GM21737 (cell line): ENCODE results near the gene LCN1.

Experiments used
- ATAC-seq: cut with Tn5 transposase; IDR thresholded peaks from one replicate; pipeline ENCODE4 v1.9.1; 2021; ENCODE audit warnings: mild to moderate bottlenecking, moderate library complexity; ENCODE audit not compliant: unreplicated experiment

Gene LCN1

DNA sequence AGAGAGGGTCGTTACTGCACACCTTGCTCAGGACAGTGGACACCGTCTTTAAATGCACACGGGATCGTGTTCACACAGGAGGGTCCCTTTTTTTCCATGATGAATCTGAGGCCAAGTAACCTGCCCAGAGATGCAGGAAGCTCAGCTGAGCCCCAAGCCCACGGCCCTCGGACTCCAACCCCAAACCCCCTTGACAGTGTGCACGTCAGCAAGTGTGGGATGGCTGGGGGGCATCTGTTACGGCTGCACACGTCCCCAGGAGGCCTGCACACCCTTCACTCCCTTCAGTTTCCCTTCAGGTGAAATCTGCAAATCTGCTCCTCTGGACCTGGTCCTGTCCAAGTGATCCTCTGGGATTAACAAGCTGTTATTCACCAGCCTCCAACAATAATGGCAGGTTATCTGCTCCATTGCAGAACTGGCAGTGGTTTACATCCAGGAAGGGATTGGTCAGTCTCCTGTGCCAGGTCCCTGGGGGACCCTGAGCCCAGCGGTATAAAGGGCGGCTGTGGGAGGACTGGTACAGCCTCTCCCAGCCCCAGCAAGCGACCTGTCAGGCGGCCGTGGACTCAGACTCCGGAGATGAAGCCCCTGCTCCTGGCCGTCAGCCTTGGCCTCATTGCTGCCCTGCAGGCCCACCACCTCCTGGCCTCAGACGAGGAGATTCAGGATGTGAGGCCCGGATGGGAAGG is at the start of gene LCN1:
TSS of gene LCN1 (plus strand) at position 525 of the 692 bp plus-strand sequence. CDS start at position 583, 58 bp downstream.
- ATAC-seq, result no peak

- ATAC-seq, result no peak
Observed at GRCh38 chr9:135471791-135472640, 49.2 kb upstream of the LCN1 start.

DNA sequence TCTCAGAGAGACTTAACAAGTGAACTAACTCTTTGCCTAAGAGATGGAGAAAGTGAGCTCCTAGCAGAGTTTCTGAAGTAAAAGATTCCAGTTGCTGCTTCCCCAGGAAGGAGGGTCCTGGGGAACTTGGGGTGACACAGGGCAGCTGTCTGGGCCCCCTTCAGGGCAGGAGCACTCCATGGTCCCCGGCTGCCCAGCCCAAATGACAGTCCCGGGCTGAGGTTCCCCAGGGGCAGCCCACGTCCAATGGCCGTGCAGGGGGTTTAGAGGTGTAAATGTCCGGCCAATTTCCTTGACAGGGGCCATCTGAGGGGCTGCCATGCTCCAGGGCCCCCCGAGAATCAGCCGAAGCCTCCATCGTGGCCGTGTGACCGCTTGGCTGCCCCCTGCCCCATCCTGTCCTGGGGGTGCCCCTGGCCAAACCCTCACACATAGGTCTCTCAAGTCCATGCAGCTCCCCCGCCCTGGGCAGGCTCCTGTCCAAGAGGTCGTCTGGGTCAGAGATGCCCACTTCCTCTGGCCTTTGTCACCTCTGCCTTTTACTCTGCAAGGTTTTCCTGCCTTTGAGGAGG is 47.2 kb upstream of the LCN1 start:
- ATAC-seq, result no peak

DNA sequence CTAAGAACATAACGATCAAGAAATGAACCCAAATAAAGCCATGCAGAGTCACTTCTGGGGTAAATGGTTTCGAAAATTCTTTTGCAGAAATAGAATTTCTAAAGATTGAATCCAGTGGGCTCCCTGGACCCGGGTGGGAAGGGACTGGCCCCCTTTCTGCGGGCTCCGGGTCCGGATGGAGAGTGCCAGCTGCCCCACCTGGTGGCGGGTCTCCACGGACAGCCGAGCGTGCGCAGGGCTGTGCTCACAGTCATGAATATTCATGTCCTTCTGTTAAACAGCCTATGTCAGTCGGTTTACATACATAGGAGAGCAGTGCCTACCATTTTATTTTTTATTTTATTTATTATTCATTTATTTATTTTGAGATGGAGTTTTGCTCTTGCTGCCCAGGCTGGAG is 46.3 kb upstream of the LCN1 start:
- no peak for ATAC-seq

DNA sequence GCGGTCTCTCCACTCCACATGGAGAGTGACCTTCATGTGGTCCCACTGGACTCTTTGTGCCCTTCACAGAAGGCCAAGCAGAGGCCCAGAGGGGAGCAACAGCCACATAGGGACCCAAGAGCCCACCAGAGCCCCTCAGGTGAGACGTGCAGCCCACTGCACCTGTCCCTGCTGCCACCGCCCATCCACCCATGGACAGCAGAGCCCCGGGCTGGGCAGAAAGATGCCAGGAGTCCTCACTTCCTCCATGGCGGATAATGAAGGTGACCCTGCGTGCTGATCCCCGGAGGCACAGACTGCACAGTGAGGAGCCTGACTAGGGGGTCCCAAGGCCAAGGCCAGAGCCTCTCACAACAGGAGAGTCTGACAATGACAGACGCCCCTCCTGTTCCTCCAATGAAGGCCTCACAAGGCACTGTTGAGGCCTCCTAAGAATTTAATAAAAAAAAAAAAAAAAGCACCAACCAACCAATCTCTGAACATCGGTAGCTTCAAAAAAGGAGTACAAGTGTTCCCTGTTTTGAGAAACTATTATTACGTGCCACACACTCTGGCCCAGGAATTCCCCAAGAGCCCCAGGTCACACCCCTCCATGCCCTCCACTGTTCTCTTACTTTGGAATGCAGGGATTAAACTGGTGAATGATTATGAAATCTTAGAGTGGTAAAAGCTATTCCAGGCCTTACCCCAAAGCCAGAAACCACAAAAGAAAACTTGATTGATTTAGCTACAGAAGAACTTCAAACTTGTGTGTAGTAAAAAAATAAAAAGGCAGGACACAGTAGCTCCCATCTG is 44.5 kb upstream of the LCN1 start:
- no peak for ATAC-seq

DNA sequence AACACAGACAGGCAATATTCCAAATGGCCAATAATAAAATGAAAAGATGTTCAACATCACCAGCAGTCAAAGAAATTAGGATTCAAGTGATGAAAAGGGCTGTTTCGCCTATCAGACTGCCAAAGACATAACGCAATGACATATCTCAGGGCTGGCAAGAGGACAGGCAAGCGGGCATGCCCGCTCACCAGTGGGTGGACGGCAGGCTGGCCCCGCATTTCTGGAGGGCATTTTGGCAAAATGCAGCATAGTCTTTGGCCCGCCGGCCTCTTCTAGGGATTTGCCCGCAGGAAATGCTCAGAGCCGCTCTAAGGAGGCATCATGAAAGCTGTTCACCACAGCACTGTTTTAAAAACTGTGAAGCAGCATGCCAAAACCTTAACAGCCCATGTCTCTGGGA is 43.0 kb upstream of the LCN1 start:
- no peak for ATAC-seq

- no peak for ATAC-seq
Observed at GRCh38 chr9:135478829-135479468, 42.3 kb upstream of the LCN1 start.

DNA sequence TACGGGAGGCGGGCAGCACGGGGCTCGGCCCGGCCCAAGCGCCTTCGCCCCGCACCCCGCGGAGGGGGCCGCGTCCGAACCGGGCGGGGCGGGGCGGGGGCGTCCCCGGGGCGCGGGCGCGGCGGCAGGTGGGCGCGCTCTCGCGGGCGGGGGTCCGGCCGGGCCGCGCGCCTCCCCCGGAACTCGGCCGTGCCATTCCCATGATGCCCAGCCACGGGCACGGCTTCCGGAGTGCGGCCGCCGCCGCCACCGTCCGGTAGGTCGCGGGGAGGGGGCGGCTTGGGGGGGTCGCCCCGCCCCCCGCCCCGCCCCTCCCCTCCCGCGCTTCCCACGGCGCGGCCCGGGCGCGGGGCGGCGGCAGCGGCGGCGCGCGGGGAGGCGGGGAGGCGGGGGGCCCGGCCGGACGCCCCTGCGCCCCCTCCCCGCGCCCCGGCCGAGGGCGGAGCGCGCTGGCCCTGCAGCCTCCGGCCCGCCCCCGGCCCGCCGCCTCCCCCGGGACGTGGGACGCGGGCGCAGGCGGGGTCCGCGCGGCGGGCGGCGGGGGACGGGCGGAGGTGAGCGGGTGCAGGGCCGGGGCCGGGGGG is 41.7 kb upstream of the LCN1 start, which contains the start of gene PPP1R26:
TSS of gene PPP1R26 (plus strand) at position 314 of the 584 bp plus-strand sequence. CDS start 4,729 bp downstream, outside the sequence.
- ATAC-seq, result no peak

- no peak for ATAC-seq
Observed at GRCh38 chr9:135480071-135480939, 40.9 kb upstream of the LCN1 start.

GRCh38 chr9:135480940-135481310 is 40.3 kb upstream of the LCN1 start:
- no peak for ATAC-seq

DNA sequence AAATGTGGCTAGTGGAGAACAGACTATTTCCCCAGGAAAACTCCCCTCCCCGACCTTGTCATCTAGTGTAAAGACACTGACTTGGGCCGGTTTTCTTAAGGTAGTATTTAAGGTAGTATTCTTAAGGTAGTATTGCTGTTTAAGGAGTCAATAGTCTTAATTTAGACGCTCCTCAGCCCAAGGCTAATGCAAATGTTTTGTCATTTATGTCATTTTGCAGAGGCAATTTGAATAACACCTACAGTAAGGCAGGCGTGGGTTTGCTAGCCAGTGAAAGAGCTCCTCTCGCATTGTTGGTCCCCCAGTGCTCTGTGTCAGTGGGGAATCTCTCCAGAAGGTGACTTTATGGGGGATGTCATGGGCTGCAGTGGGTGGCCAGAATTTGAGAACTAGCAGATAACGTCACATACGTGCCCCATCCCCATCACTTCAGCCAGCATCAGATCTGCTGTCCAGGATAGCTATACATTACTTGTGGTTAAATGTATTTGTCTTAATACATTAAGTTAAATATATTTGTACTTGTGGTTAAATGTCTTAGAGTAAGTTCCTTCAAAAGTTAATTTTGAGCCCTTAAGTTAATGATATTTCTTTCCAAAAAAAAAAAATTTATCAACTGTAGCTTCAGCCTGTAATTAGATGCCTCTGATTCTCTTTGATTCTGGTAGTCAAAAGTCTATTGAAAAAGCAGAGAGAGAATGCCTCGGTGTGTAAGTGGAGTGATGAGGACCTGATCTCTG is 39.1 kb upstream of the LCN1 start:
- no peak for ATAC-seq

DNA sequence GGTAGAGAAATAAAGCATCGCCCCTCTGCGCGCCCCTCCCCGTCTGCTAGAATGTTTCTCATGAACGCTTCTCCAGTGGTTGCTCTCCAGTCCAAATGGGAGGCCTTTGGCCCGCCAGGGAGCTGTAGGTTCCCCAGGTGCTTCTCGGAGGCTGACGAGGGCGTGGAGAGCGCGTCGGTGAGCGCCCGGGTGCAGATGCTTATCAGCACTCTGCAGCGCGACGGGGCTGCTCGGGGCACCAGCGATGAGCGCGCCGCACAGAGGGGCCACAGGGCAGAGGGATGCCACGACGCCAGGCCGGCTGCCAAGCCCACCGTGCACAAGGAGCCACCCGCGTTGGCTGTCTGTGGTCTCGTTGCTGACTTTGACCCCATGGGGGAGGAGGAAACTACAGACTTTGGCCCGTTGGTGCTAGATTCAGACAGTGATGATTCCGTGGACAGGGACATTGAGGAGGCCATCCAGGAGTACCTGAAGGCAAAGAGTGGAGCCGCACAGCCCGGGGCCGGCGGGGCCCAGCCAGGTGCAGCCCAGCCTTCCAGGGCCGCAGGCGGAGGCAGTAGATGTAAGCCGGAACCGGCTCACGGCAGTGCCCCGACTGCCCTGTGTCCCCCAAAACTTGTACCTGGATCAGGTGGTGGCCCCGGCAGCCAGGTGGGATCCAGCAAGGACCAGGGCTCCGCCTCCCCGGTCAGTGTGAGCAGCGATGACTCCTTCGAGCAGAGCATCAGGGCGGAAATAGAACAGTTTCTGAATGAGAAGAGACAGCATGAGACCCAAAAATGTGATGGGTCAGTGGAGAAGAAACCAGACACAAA is 36.6 kb upstream of the LCN1 start:
- ATAC-seq, result no peak

GRCh38 chr9:135485385-135485784 is 35.9 kb upstream of the LCN1 start:
- ATAC-seq, result no peak

GRCh38 chr9:135485832-135486231 is 35.4 kb upstream of the LCN1 start:
- no peak for ATAC-seq

DNA sequence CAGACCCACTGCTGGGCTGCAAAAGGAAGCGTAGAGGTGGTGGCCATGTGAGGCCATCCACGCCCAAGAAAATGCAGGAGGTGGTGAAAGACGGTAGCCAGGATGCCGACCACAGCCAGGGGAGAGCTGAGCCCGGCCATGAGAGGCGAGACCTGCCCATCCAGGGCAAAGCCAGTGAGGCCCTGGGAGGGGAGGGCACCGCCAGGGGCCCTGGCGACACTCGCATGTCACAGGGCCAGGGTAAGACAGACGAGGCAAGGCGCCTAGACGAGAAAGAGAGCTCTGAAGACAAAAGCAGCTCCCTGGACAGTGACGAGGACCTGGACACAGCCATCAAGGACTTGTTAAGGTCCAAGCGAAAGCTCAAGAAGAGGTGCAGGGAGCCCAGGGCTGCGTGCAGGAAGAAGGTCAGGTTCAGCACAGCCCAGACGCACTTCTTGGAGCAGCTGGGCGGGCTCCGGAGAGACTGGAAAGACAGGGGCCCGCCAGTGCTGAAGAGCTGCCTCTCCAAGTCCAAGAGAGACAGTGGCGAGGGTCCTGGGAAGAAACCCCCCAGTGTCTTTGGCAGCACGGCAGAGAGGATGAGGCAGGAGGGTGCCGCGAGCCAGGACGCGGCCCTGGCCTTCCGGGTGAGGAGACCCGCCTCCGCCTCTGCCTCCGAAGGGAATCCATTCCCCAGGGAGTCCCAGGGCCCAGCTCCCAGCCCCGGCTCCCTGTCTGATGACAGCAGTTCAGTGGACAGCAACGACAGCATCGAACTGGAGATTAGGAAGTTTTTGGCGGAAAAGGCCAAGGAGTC is 34.8 kb upstream of the LCN1 start:
- no peak for ATAC-seq

DNA sequence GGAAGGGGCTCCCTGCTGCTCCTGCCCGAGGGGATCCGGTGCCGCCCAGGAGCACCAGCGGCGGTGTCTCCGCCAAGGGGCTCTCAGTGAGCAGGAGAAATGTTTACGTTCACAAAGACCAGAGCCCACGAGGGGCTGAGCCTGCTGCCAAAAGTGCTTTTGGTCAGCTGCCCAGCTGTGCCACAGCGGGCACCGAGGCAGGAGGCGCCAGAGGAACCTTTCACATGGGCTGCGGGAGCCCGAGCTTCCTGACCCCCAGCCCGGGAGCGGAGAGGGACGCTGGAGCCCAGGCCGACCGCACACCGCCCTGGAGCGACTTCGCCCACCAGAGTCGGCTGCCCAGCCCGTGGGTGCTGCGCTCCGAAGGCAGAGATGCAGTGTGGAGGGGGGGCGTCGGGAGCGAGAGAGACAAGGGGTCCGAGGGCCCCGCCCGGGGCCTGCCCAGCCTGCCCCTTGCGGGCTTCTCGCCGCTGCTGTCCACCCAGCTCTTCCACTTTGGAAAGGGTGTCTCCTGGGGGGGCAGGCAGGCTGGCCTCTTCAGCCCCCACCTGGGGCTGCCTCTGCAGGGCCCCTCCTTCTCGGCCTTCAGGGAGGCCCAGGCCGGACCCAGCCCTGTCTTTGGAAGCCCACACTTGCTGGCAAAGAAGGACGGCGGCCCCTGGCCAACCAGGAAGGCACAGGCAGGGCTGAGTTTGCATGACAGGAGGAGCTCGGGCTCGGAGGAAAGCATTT is 33.8 kb upstream of the LCN1 start:
- no peak for ATAC-seq
